Dendritic cell treated with granulocyte-macrophage colony-stimulating factor and Interleukin-4, amounts not matched to agents 40 ng/mL and 50 ng/mL, for 4 days (primary cell): ENCODE results near the gene FASN.

ENCODE experiments used
- H3K27ac Mint-ChIP-seq: one replicate; pipeline ENCODE4 v1.8.0; 2022; ENCODE audit warnings: mild to moderate bottlenecking, mixed read lengths
- H3K27me3 Mint-ChIP-seq: one replicate; pipeline ENCODE4 v1.8.0; 2022; ENCODE audit warnings: mild to moderate bottlenecking, mixed read lengths
- H3K36me3 Mint-ChIP-seq: one replicate; pipeline ENCODE4 v1.8.0; 2022; ENCODE audit warnings: low read depth, mixed read lengths
- H3K4me1 Mint-ChIP-seq: one replicate; pipeline ENCODE4 v1.8.0; 2022; ENCODE audit warnings: low read depth, mixed read lengths
- H3K4me3 Mint-ChIP-seq: one replicate; pipeline ENCODE4 v1.8.0; 2022; ENCODE audit warnings: mild to moderate bottlenecking, moderate library complexity, mixed read lengths
- H3K9me3 Mint-ChIP-seq: one replicate; pipeline ENCODE4 v1.8.0; 2022; ENCODE audit warnings: mixed read lengths
- intact Hi-C: fragments of 100-400 bp; cut with micrococcal nuclease; formaldehyde crosslinking; loops from one replicate; pipeline ENCODE4 v1.15.0; 2022

Gene FASN

GRCh38 chr17:82112181-82112913 is 14.3 kb upstream of the FASN start:
- Mint-ChIP-seq H3K4me1 (peaks cover 2% of the 10 kb centered on the region), H3K9me3 (no peaks in the 10 kb centered on the region), H3K27ac (no peak overlapping the region), H3K36me3 (peaks cover 9% of the 10 kb centered on the region), H3K27me3 (no peaks in the 10 kb centered on the region), H3K4me3 (no peak overlapping the region)
- intact Hi-C loops, result no loop called here

- no peaks in the 10 kb centered on the region for H3K9me3 Mint-ChIP-seq
- intact Hi-C loops, result no loop called here
- H3K4me1 Mint-ChIP-seq, result peaks cover 22% of the 10 kb centered on the region
- H3K27ac Mint-ChIP-seq, result no peak overlapping the region
- H3K4me3 Mint-ChIP-seq, result no peak overlapping the region
- H3K36me3 Mint-ChIP-seq, result peaks cover 9% of the 10 kb centered on the region
- H3K27me3 Mint-ChIP-seq, result no peaks in the 10 kb centered on the region
Observed at GRCh38 chr17:82110298-82110697, 12.3 kb upstream of the FASN start.

DNA sequence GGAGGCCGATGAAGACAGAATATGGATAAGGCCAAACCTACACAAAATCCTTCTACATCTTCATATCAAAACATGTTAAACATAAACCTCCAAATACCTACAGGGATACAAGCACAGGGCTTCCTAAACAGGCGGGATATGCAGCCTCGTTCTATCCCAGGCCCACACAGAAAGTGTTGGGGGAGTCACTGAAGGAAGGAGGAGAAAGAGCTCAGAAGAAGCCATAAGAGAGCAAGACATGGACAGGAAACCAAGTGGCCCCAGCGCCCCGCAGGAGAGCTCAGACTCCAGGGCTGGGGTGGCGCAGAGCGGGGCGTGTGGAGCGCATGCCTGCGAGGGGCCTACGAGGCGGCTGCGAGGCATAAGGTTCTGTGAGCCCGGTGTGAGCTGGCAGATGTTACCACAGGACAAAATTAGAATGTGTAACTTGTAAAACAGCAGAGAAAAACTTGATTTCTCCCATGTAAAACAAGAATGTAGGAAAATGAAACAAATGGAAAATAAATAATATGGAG is 11.0 kb upstream of the FASN start:
- intact Hi-C loops, result loop anchor here (10.0 kb wide), 1 partner anchor 74 kb away; the partner anchor contains the start of genes DCXR and RAC3
- Mint-ChIP-seq H3K36me3 (peaks cover 9% of the 10 kb centered on the region), H3K27me3 (no peaks in the 10 kb centered on the region), H3K4me3 (no peak overlapping the region), H3K4me1 (peaks cover 25% of the 10 kb centered on the region), H3K27ac (no peak overlapping the region), H3K9me3 (no peaks in the 10 kb centered on the region)

DNA sequence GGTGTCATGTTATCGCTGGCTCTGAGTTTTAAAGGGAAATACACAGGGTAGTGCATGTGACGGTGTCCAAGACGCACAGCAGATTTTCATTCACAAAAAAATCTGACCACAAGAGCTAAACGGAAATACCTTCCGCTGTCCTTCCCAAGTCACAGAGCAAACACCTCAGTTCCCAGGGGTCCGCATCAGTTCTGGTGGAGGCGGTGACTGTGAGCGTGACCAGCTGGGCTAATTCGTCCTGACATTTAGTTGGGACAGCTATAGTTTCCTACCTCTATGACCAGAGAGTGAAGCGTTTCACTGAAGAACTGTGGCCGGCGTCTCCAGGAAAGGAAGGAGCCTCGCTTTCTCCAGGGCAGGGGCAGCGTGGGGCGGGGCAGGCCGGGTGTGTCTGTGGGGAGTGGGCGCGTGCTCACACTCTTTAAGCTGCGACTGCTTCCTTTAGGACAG is 10.5 kb upstream of the FASN start:
- H3K4me3 Mint-ChIP-seq, result no peak overlapping the region
- H3K36me3 Mint-ChIP-seq, result peaks cover 7% of the 10 kb centered on the region
- no peak overlapping the region for H3K27ac Mint-ChIP-seq
- no peaks in the 10 kb centered on the region for H3K27me3 Mint-ChIP-seq
- peaks cover 25% of the 10 kb centered on the region for H3K4me1 Mint-ChIP-seq
- H3K9me3 Mint-ChIP-seq, result no peaks in the 10 kb centered on the region
- intact Hi-C loops, result loop anchor here (10.0 kb wide), 1 partner anchor 74 kb away; the partner anchor contains the start of genes DCXR and RAC3

DNA sequence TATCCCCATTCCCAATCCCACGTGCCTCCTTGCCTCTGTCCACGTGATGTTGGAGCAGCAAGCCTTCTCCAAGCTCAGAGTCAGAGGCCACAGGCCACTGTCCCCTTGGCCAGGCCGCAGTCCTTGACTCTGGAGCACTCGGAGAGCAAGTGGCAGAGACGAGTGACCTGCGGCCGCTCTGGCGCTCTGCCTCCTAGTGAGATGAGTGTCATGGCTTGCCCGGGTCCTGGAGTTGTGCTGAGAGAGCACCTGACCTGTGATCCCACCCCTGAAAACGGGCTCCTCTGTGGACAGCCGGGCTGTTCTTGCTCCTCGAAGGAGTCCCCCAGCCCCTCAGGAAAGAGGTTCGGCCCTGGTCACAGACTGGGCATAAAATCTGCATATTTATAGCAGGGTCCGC is 10.0 kb upstream of the FASN start:
- H3K36me3 Mint-ChIP-seq, result peaks cover 2% of the 10 kb centered on the region
- peaks cover 28% of the 10 kb centered on the region for H3K4me1 Mint-ChIP-seq
- H3K27me3 Mint-ChIP-seq, result no peaks in the 10 kb centered on the region
- H3K4me3 Mint-ChIP-seq, result no peak overlapping the region
- H3K27ac Mint-ChIP-seq, result no peak overlapping the region
- intact Hi-C loops, result loop anchor here (10.0 kb wide), 1 partner anchor 73 kb away; the partner anchor contains the start of genes DCXR and RAC3
- H3K9me3 Mint-ChIP-seq, result no peaks in the 10 kb centered on the region

DNA sequence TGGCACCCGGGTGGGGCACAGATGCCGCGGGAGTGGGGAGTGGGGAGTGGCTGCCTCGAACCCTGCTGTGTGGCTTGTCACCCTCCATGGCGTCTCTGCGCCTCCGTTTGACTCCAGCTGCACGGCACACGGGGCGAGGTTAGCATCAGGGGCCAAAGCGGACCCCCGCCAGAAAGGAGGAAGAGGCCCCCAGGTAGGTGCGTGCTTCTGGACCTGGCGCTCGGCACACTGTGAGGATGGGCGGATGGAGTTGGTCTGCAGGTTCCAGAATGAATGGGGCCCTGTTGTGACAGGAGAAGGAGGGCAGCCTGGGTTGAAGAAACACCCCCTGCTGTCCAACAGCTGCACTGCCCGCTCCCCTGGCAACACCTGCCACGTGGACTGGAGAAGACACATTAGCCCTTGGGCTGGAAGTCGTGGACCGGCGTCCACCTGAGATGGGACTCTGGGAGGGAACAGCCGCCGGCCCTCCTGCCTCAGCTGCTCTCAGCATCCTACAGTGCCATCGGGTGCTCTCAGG is 9.4 kb upstream of the FASN start:
- no peak overlapping the region for H3K4me3 Mint-ChIP-seq

GRCh38 chr17:82106688-82107305 is 8.8 kb upstream of the FASN start:
- Mint-ChIP-seq H3K4me3 (peak overlapping the region; percentile 79), H3K9me3 (no peaks in the 10 kb centered on the region), H3K36me3 (peaks cover 1% of the 10 kb centered on the region), H3K27ac (peak overlapping the region; percentile 92), H3K4me1 (peaks cover 31% of the 10 kb centered on the region), H3K27me3 (no peaks in the 10 kb centered on the region)
- intact Hi-C loops, result loop anchor here (10.0 kb wide), 1 partner anchor 72 kb away; the partner anchor contains the start of genes DCXR and RAC3

More for the DNA sequence above, 9.4 kb upstream of the FASN start:
- peak overlapping the region; percentile 92 for H3K27ac Mint-ChIP-seq
- intact Hi-C loops, result loop anchor here (10.0 kb wide), 1 partner anchor 73 kb away; the partner anchor contains the start of genes DCXR and RAC3
- no peaks in the 10 kb centered on the region for H3K27me3 Mint-ChIP-seq
- H3K36me3 Mint-ChIP-seq, result no peaks in the 10 kb centered on the region
- no peaks in the 10 kb centered on the region for H3K9me3 Mint-ChIP-seq
- peaks cover 31% of the 10 kb centered on the region for H3K4me1 Mint-ChIP-seq

GRCh38 chr17:82105882-82106687 is 8.0 kb upstream of the FASN start:
- Mint-ChIP-seq H3K36me3 (peaks cover 9% of the 10 kb centered on the region), H3K9me3 (no peaks in the 10 kb centered on the region), H3K27me3 (no peaks in the 10 kb centered on the region), H3K4me1 (peaks cover 31% of the 10 kb centered on the region), H3K27ac (peak overlapping the region; percentile 92), H3K4me3 (peak overlapping the region; percentile 79)
- intact Hi-C loops, result loop anchor here (10.0 kb wide), 1 partner anchor 71 kb away; the partner anchor contains the start of genes DCXR and RAC3

GRCh38 chr17:82105417-82105881 is 7.4 kb upstream of the FASN start:
- Mint-ChIP-seq H3K4me3 (peak overlapping the region; percentile 79), H3K9me3 (no peaks in the 10 kb centered on the region), H3K4me1 (peaks cover 32% of the 10 kb centered on the region), H3K27me3 (no peaks in the 10 kb centered on the region), H3K36me3 (peaks cover 12% of the 10 kb centered on the region), H3K27ac (peak overlapping the region; percentile 92)
- intact Hi-C loops, result loop anchor here (10.0 kb wide), 1 partner anchor 71 kb away; the partner anchor contains the start of genes DCXR and RAC3

- peaks cover 37% of the 10 kb centered on the region for H3K4me1 Mint-ChIP-seq
- H3K27ac Mint-ChIP-seq, result peak overlapping the region; percentile 92
- no peaks in the 10 kb centered on the region for H3K9me3 Mint-ChIP-seq
- H3K36me3 Mint-ChIP-seq, result peaks cover 12% of the 10 kb centered on the region
- no peaks in the 10 kb centered on the region for H3K27me3 Mint-ChIP-seq
- intact Hi-C loops, result loop anchor here (10.0 kb wide), 1 partner anchor 70 kb away; the partner anchor contains the start of genes DCXR and RAC3
- no peak overlapping the region for H3K4me3 Mint-ChIP-seq
Observed at GRCh38 chr17:82104797-82105416, 6.9 kb upstream of the FASN start.

- intact Hi-C loops, result loop anchor here (10.0 kb wide), 1 partner anchor 69 kb away; the partner anchor contains the start of genes DCXR and RAC3
- Mint-ChIP-seq H3K9me3 (no peaks in the 10 kb centered on the region), H3K36me3 (peaks cover 12% of the 10 kb centered on the region), H3K4me1 (peaks cover 45% of the 10 kb centered on the region), H3K27me3 (peaks cover 3% of the 10 kb centered on the region), H3K27ac (peak overlapping the region; percentile 69), H3K4me3 (no peak overlapping the region)
Observed at GRCh38 chr17:82103553-82104451, 5.8 kb upstream of the FASN start.
